A549 (cell line): ENCODE results near the gene LRFN2. TPM values are rescaled to one million over a fixed set of nuclear protein-coding genes. Genes with fewer than 3 reads are reported as not detected.

Source experiments
- ATAC-seq, 2 experiments: fragments of 200-7000 bp in 1 of 2; fragments of >200 bp in 1 of 2; cut with Nextera tagmentation in 1 of 2; cut with Tn5 transposase in 1 of 2; 3 replicates each; pipeline versions ENCODE4 v1.8.0 to v1.9.1; 2018 to 2020; ENCODE audit warnings: mild to moderate bottlenecking in 1 of 2, moderate library complexity in 1 of 2
- CTCF ChIA-PET: fragments of 300-600 bp; sonication (Branson Sonifier 250); formaldehyde crosslinking; extraction: SDS; loops from one replicate; lab custom pipeline; 2021; ENCODE audit warnings: antibody characterized with exemption, inconsistent platforms; lab: Yijun Ruan, JAX
- POLR2A ChIA-PET: fragments of 350-600 bp; formaldehyde crosslinking; extraction: SDS; loops from one replicate; lab custom pipeline; 2021; ENCODE audit warnings: antibody characterized with exemption, inconsistent platforms; lab: Yijun Ruan, JAX
- DNase-seq, 2 experiments: peaks; one replicate each; pipeline versions ENCODE4 v3.0.0 to v3.0.0-alpha.2; 2011 to 2016; ENCODE audit warnings: low read depth in 1 of 2, low spot score in 1 of 2
- FAIRE-seq: peaks from 2 replicates; lab custom pipeline; 2011; peaks lifted over from hg19 to GRCh38; lab: Jason Lieb, UNC
- H3K27ac ChIP-seq, 2 experiments: fragments of >200 bp; sonication (Bioruptor Twin); formaldehyde crosslinking; 3 replicates each; pipeline ENCODE4 v1.5.1; 2016 to 2017
- H3K4me1 ChIP-seq: fragments of >200 bp; sonication (Bioruptor Twin); formaldehyde crosslinking; 3 replicates; pipeline ENCODE4 v1.6.1; 2016
- H3K4me2 ChIP-seq: fragments of >200 bp; sonication (Bioruptor Twin); formaldehyde crosslinking; 3 replicates; pipeline ENCODE4 v1.6.1; 2016
- H3K4me3 ChIP-seq: fragments of >200 bp; sonication (Bioruptor Twin); formaldehyde crosslinking; 3 replicates; pipeline ENCODE4 v1.5.1; 2016
- H3K9me3 ChIP-seq: fragments of >200 bp; sonication (Bioruptor Twin); formaldehyde crosslinking; 3 replicates; pipeline ENCODE4 v1.6.1; 2016
- BCL3 ChIP-seq: fragments of >200 bp; sonication (Bioruptor Twin); formaldehyde crosslinking; IDR thresholded peaks from 3 replicates; pipeline ENCODE4 v1.6.1; 2016
- BHLHE40 ChIP-seq: IDR thresholded peaks from 2 replicates; pipeline ENCODE4 v1.6.1; 2012; ENCODE audit warnings: low read depth, low read length, inconsistent platforms
- CHD2 ChIP-seq: fragments of 150-350 bp; IDR thresholded peaks from 2 replicates; pipeline ENCODE4 v1.6.1; 2014; ENCODE audit warnings: low read length; ENCODE audit not compliant: partially characterized antibody
- CHD4 ChIP-seq: fragments of 200-600 bp; sonication (generic); IDR thresholded peaks from 2 replicates; pipeline ENCODE4 v1.6.1; 2016; ENCODE audit warnings: antibody characterized with exemption, mild to moderate bottlenecking, borderline replicate concordance
- E2F6 ChIP-seq: IDR thresholded peaks from 2 replicates; pipeline ENCODE4 v1.6.1; 2012; ENCODE audit warnings: low read depth, borderline replicate concordance
- EHF ChIP-seq: fragments of 250-450 bp; sonication (Bioruptor Pico); IDR thresholded peaks from 2 replicates; pipeline ENCODE4 v1.5.0; 2020; ENCODE audit warnings: mild to moderate bottlenecking
- ELK1 ChIP-seq: fragments of 150-350 bp; IDR thresholded peaks from 2 replicates; pipeline ENCODE4 v1.6.1; 2014; ENCODE audit warnings: low read depth, mild to moderate bottlenecking, low read length
- ESRRA ChIP-seq: fragments of 150-350 bp; IDR thresholded peaks from 2 replicates; pipeline ENCODE4 v1.6.1; 2014; ENCODE audit warnings: mild to moderate bottlenecking, low read length, borderline replicate concordance
- FOSB ChIP-seq: fragments of 250-450 bp; sonication (Bioruptor Pico); IDR thresholded peaks from 2 replicates; pipeline ENCODE4 v1.5.0; 2020; ENCODE audit warnings: mild to moderate bottlenecking, moderate library complexity
- FOSL2 ChIP-seq, 2 experiments: fragments of 450-650 bp in 1 of 2; fragments of >200 bp in 1 of 2; sonication (Bioruptor Twin) in 1 of 2; formaldehyde crosslinking; IDR thresholded peaks; 2 replicates each; pipeline versions ENCODE4 v1.5.0 to v1.6.1; 2016 to 2020; ENCODE audit warnings: mild to moderate bottlenecking in 1 of 2, moderate library complexity in 1 of 2
- FOXS1 ChIP-seq: fragments of 250-450 bp; sonication (Bioruptor Pico); IDR thresholded peaks from 2 replicates; pipeline ENCODE4 v1.5.0; 2020; ENCODE audit warnings: mild to moderate bottlenecking, moderate library complexity
- GATA3 ChIP-seq: IDR thresholded peaks from 2 replicates; pipeline ENCODE4 v1.6.1; 2012; ENCODE audit warnings: borderline replicate concordance
- HDAC2 ChIP-seq: fragments of 200-600 bp; sonication (generic); IDR thresholded peaks from 2 replicates; pipeline ENCODE4 v1.6.1; 2016
- HES2 ChIP-seq: fragments of >200 bp; sonication (Bioruptor Twin); formaldehyde crosslinking; IDR thresholded peaks from 2 replicates; pipeline ENCODE4 v1.6.1; 2016
- HMGXB4 ChIP-seq: fragments of 250-450 bp; sonication (Bioruptor Pico); IDR thresholded peaks from 2 replicates; pipeline ENCODE4 v1.5.0; 2021; ENCODE audit warnings: mild to moderate bottlenecking, moderate library complexity, borderline replicate concordance
- KDM5A ChIP-seq: fragments of 200-600 bp; sonication (generic); IDR thresholded peaks from 2 replicates; pipeline ENCODE4 v1.6.1; 2016; ENCODE audit warnings: antibody characterized with exemption, mild to moderate bottlenecking
- MAX ChIP-seq: IDR thresholded peaks from 2 replicates; pipeline ENCODE4 v1.6.1; 2012
- MYC ChIP-seq: IDR thresholded peaks from 2 replicates; pipeline ENCODE4 v1.6.1; 2012; ENCODE audit warnings: mild to moderate bottlenecking, inconsistent platforms, low read length, improper control_type of control experiment, borderline replicate concordance
- NFE2L2 ChIP-seq: fragments of 150-350 bp; conservative IDR thresholded peaks from 2 replicates; pipeline ENCODE4 v1.6.1; 2014; ENCODE audit warnings: low read length
- NPAS2 ChIP-seq: fragments of 250-450 bp; sonication (Bioruptor Pico); IDR thresholded peaks from 2 replicates; pipeline ENCODE4 v1.8.0; 2022; ENCODE audit warnings: mild to moderate bottlenecking, moderate library complexity, borderline replicate concordance
- RNF2 ChIP-seq: fragments of 200-600 bp; sonication (generic); IDR thresholded peaks from 2 replicates; pipeline ENCODE4 v1.6.1; 2016; ENCODE audit warnings: low read depth, mild to moderate bottlenecking, antibody characterized with exemption, moderate library complexity, borderline replicate concordance
- SMC3 ChIP-seq: fragments of >200 bp; sonication (Bioruptor Twin); formaldehyde crosslinking; IDR thresholded peaks from 3 replicates; pipeline ENCODE4 v1.6.1; 2018; ENCODE audit warnings: inconsistent platforms
- SREBF2 ChIP-seq: fragments of 450-650 bp; IDR thresholded peaks from 2 replicates; pipeline ENCODE4 v1.6.1; 2014; ENCODE audit warnings: mild to moderate bottlenecking, moderate library complexity
- TP53 ChIP-seq: fragments of 250-450 bp; sonication (Bioruptor Pico); IDR thresholded peaks from 2 replicates; pipeline ENCODE4 v1.5.0; 2021; ENCODE audit warnings: mild to moderate bottlenecking, moderate library complexity
- ZNF302 ChIP-seq: fragments of 250-450 bp; sonication (Bioruptor Pico); IDR thresholded peaks from 2 replicates; pipeline ENCODE4 v1.9.0; 2021; ENCODE audit warnings: inconsistent platforms, mild to moderate bottlenecking, moderate library complexity
- WGBS: methylation state at CpG from one replicate; pipeline ENCODE4 v1.1.6; 2017; ENCODE audit errors: missing lambda C conversion rate; 5-methylcytosine and 5-hydroxymethylcytosine counted together
- polyA plus RNA-seq, 4 experiments: library from polyadenylated mRNA; depleted of rRNA in 3 of 4; stranded (reverse); fragments of >200 nt; fragmentation: RNase III in 1 of 4; extraction: RNeasy Plus Mini Kit Qiagen cat#74134 plus additional on column Dnase treatment in 1 of 4; gene quantifications; 2 replicates in 3 of 4; 3 replicates in 1 of 4; pipeline ENCODE4 v1.2.3, GENCODE V29; 2011 to 2017

The LRFN2 gene
- polyA plus RNA-seq, 2 of the 4 experiments (the other 2 are of a cell fraction) = not detected

GRCh38 chr6:40485795-40486194 lies 101.4 kb downstream of the LRFN2 start (continued):
- TF ChIP-seq HMGXB4 (CRISPR knock-in tag) (no peak), HDAC2 (no peak), NFE2L2 (no peak), SMC3 (no peak)

DNA sequence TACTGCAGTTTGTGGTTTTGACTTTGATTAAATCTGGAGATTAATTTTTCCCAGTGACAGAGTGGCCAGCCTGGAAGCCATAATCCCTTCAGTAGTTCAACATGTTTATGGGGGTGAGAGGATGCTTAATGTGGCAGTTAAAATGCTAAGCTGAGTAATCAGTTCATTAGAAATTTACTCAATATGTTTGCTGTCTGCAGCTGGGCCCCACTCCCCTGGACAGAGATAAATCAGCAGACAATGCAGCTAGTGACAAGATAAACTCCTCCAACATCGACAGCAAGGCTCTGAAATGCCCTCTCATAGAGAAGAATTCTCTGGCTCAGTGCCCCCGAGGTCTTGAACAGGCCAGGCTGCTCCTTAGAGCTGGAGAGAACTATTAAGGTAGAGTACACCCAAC lies 101.9 kb downstream of the LRFN2 start:
- Histone ChIP-seq H3K27ac (no peak overlapping the region), H3K4me2 (no peak overlapping the region), H3K4me3 (no peak overlapping the region), H3K9me3 (no peaks in the 10 kb centered on the region), H3K4me1 (no peaks in the 10 kb centered on the region)
- TF ChIP-seq RNF2 = no peak
- TF ChIP-seq FOSB = no peak
- TF ChIP-seq FOXS1 = no peak
- no peak for TF ChIP-seq GATA3
- TF ChIP-seq FOSL2 (IDR thresholded peaks at IDR 0.05) = no peak
- no peak for TF ChIP-seq FOSL2 (CRISPR knock-in tag; IDR thresholded peaks at IDR 0.05)
- no peak for TF ChIP-seq BCL3
- TF ChIP-seq HES2 = no peak
- no peak for TF ChIP-seq HMGXB4 (CRISPR knock-in tag)
- no peak for TF ChIP-seq BHLHE40
- no peak for TF ChIP-seq E2F6
- TF ChIP-seq NPAS2 (CRISPR knock-in tag) = no peak
- no peak for TF ChIP-seq ESRRA
- DNase-seq (no peak), ATAC-seq (no peak), FAIRE-seq (no peak)
- ChIA-PET POLR2A (no interaction called here), CTCF (no interaction called here)
- WGBS = 0% methylated on average over 2 of the region's 2 CpGs

DNA sequence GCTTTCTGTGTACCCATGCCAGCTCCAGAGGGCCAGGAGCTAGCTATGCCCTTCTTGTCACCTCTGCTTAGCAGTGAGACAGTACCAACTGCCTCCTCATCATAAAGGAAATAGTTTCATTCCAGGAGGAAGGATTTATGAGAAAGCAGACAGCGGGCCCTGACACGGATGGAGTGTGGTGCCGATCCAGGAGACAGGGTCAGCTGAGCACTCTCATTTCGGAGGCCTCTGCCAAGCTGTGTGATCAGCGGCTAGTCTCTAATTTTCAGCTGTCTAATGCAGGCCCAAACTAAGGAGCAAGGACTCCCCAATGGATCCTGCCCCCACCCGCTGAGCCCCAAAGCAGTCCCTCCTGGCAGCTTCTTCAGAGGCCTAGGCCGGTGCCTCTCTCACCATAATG lies 103.1 kb downstream of the LRFN2 start:
- H3K4me2 ChIP-seq = no peak overlapping the region
- DNase-seq = no peak
- no peaks in the 10 kb centered on the region for H3K9me3 ChIP-seq
- ATAC-seq = no peak
- H3K4me3 ChIP-seq = no peak overlapping the region
- WGBS = 25% methylated on average over 6 of the region's 7 CpGs
- H3K4me1 ChIP-seq = no peaks in the 10 kb centered on the region
- ChIA-PET POLR2A (no interaction called here), CTCF (interaction anchor here (1.0 kb wide), 1 partner anchor 39 kb away, joined by 3 read pairs; no protein-coding TSS in a partner anchor)
- FAIRE-seq = no peak
- no peak overlapping the region for H3K27ac ChIP-seq
- TF ChIP-seq E2F6 (no peak), CHD2 (no peak), ZNF302 (CRISPR knock-in tag) (no peak), ESRRA (no peak), KDM5A (no peak), TP53 (CRISPR knock-in tag) (no peak), SREBF2 (no peak), EHF (CRISPR knock-in tag) (no peak), ELK1 (no peak), MAX (no peak), BCL3 (no peak), CHD4 (no peak), MYC (no peak)
